ENCODE measurements around the gene KLHDC4. TPM values are rescaled to one million over a fixed set of nuclear protein-coding genes. Genes with fewer than 3 reads are reported as not detected.

The KLHDC4 gene
- total RNA-seq, result 10 to 100 TPM; 15.8 to 27.6 TPM
- polyA plus RNA-seq, result 10 to 100 TPM in 1 of 2 donors, 1 to 10 TPM in 1; 8.2 to 12.7 TPM

DNA sequence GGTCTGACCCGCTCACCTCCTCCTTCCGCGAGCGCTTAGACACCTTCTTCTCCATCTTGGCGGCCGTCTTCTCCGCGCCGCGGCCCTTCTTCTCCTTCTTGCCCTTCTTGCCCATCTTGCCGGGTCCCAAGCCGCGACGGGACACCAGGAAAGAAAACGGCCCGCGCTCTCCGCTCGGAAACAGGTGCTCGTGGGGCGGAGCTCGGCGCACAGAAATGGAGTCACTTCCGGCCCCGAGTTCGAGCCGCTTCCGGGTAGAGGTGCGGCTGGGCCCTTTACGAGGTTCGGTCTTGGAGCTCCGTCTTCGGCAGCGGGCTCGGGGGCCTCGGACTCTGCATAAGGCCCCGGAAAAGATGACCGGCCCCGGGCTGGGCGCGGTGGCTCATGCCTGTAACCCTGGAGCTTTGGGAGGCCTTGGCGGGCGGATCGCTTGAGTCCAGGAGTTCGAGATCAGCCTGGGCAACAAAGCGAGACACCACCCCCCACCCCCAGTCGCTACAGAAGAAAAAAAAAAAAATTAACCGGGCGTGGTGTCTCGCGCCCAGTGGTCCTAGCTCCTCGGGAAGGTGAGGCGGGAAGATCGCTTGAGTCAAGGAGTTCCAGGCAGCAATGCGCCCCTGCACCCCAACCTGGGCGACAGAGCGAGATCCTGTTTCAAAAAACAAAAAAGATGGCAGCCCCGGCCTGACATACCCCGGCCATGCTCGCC is at the start of gene KLHDC4:
Gene KLHDC4 (minus strand): TSS at position 211 of the 709 bp plus-strand sequence. CDS start 96 bp downstream, at position 115.
- under 1% methylated on average over 60 of the region's 60 CpGs for WGBS
- TF ChIP-seq FOXA2 (IDR thresholded peaks at IDR 0.05), result no peak
- TF ChIP-seq YY1 (IDR thresholded peaks at IDR 0.05), result peak; percentile 86
- TF ChIP-seq EGR1 (IDR thresholded peaks at IDR 0.05; ENCODE audit: low read depth in 2 of 2), result no peak
- TF ChIP-seq, protein P1, sequence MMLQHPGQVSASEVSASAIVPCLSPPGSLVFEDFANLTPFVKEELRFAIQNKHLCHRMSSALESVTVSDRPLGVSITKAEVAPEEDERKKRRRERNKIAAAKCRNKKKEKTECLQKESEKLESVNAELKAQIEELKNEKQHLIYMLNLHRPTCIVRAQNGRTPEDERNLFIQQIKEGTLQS (IDR thresholded peaks at IDR 0.05), result no peak
- TF ChIP-seq, protein P2, sequence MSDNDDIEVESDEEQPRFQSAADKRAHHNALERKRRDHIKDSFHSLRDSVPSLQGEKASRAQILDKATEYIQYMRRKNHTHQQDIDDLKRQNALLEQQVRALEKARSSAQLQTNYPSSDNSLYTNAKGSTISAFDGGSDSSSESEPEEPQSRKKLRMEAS (IDR thresholded peaks at IDR 0.05), result peak; percentile 95
- no peak for TF ChIP-seq NR2F2 (IDR thresholded peaks at IDR 0.05)
- peak; percentile 93 to 99 for TF ChIP-seq GABPA (IDR thresholded peaks at IDR 0.05 in 1 of 2, conservative IDR thresholded peaks at IDR 0.05 in 1 of 2)
- TF ChIP-seq, protein P3, sequence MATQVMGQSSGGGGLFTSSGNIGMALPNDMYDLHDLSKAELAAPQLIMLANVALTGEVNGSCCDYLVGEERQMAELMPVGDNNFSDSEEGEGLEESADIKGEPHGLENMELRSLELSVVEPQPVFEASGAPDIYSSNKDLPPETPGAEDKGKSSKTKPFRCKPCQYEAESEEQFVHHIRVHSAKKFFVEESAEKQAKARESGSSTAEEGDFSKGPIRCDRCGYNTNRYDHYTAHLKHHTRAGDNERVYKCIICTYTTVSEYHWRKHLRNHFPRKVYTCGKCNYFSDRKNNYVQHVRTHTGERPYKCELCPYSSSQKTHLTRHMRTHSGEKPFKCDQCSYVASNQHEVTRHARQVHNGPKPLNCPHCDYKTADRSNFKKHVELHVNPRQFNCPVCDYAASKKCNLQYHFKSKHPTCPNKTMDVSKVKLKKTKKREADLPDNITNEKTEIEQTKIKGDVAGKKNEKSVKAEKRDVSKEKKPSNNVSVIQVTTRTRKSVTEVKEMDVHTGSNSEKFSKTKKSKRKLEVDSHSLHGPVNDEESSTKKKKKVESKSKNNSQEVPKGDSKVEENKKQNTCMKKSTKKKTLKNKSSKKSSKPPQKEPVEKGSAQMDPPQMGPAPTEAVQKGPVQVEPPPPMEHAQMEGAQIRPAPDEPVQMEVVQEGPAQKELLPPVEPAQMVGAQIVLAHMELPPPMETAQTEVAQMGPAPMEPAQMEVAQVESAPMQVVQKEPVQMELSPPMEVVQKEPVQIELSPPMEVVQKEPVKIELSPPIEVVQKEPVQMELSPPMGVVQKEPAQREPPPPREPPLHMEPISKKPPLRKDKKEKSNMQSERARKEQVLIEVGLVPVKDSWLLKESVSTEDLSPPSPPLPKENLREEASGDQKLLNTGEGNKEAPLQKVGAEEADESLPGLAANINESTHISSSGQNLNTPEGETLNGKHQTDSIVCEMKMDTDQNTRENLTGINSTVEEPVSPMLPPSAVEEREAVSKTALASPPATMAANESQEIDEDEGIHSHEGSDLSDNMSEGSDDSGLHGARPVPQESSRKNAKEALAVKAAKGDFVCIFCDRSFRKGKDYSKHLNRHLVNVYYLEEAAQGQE (IDR thresholded peaks at IDR 0.05), result peak; percentile 21
- TF ChIP-seq, protein P4, sequence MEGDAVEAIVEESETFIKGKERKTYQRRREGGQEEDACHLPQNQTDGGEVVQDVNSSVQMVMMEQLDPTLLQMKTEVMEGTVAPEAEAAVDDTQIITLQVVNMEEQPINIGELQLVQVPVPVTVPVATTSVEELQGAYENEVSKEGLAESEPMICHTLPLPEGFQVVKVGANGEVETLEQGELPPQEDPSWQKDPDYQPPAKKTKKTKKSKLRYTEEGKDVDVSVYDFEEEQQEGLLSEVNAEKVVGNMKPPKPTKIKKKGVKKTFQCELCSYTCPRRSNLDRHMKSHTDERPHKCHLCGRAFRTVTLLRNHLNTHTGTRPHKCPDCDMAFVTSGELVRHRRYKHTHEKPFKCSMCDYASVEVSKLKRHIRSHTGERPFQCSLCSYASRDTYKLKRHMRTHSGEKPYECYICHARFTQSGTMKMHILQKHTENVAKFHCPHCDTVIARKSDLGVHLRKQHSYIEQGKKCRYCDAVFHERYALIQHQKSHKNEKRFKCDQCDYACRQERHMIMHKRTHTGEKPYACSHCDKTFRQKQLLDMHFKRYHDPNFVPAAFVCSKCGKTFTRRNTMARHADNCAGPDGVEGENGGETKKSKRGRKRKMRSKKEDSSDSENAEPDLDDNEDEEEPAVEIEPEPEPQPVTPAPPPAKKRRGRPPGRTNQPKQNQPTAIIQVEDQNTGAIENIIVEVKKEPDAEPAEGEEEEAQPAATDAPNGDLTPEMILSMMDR (IDR thresholded peaks at IDR 0.05; ENCODE audit: low read depth, low read length, missing input control), result no peak
- no peak for TF ChIP-seq HNF4A (conservative IDR thresholded peaks at IDR 0.05)
- no peak for TF ChIP-seq TAF1 (conservative IDR thresholded peaks at IDR 0.05)
- peak; percentile 54 for TF ChIP-seq SP1 (IDR thresholded peaks at IDR 0.05)
- TF ChIP-seq JUND (IDR thresholded peaks at IDR 0.05), result no peak
- TF ChIP-seq RXRA (IDR thresholded peaks at IDR 0.05), result no peak
- TF ChIP-seq, protein P5, sequence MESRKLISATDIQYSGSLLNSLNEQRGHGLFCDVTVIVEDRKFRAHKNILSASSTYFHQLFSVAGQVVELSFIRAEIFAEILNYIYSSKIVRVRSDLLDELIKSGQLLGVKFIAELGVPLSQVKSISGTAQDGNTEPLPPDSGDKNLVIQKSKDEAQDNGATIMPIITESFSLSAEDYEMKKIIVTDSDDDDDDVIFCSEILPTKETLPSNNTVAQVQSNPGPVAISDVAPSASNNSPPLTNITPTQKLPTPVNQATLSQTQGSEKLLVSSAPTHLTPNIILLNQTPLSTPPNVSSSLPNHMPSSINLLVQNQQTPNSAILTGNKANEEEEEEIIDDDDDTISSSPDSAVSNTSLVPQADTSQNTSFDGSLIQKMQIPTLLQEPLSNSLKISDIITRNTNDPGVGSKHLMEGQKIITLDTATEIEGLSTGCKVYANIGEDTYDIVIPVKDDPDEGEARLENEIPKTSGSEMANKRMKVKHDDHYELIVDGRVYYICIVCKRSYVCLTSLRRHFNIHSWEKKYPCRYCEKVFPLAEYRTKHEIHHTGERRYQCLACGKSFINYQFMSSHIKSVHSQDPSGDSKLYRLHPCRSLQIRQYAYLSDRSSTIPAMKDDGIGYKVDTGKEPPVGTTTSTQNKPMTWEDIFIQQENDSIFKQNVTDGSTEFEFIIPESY (IDR thresholded peaks at IDR 0.05), result no peak
- no peak for TF ChIP-seq RAD21 (IDR thresholded peaks at IDR 0.05)
- TF ChIP-seq FOXA1 (IDR thresholded peaks at IDR 0.05), result no peak
- no peak for TF ChIP-seq HNF4G (IDR thresholded peaks at IDR 0.05)
- Histone ChIP-seq H3K27me3 (ENCODE audit: control insufficient read depth in 4 of 4, insufficient read depth in 4 of 4, low read length in 3 of 4) (no peaks in the 10 kb centered on the region), H3K9me3 (ENCODE audit: control insufficient read depth in 4 of 4, low read length in 3 of 4) (no peaks in the 10 kb centered on the region), H3K36me3 (ENCODE audit: control insufficient read depth in 4 of 4, insufficient read depth in 3 of 4, low read depth in 1 of 4, low read length in 3 of 4) (peaks cover 0 to 11% (median 9%) of the 10 kb centered on the region in 4 donors), H3K27ac (ENCODE audit: low read depth in 1 of 2, low read length in 2 of 2) (peak within 1 kb of the TSS; percentile 38 to 60), H3K9ac (ENCODE audit: low read depth in 1 of 2, low read length in 2 of 2) (peak within 1 kb of the TSS in 1 of 2 donors; percentile 50), H3K4me3 (ENCODE audit: low read depth in 1 of 3, low read length in 3 of 3) (peak within 1 kb of the TSS; percentile 85 to 94 (median 91)), H3K4me1 (ENCODE audit: control insufficient read depth in 4 of 4, insufficient read depth in 4 of 4, low read length in 3 of 4) (peaks cover 7 to 24% (median 16%) of the 10 kb centered on the region in 4 donors)
- peak; percentile 92 for DNase-seq (ENCODE audit: low spot score)

All from liver (tissue), 9 donors.